C4-2B (cell line): ENCODE data around the gene SLC25A12.

Experiments
- ZFX ChIP-seq: fragments of 450-650 bp; IDR thresholded peaks from 2 replicates; pipeline ENCODE4 v1.6.1; 2017
- TF ChIP-seq, protein P1 (sequence below): fragments of 450-650 bp; conservative IDR thresholded peaks from 2 replicates; pipeline ENCODE4 v1.5.1; 2017; ENCODE audit warnings: mild to moderate bottlenecking

DNA sequence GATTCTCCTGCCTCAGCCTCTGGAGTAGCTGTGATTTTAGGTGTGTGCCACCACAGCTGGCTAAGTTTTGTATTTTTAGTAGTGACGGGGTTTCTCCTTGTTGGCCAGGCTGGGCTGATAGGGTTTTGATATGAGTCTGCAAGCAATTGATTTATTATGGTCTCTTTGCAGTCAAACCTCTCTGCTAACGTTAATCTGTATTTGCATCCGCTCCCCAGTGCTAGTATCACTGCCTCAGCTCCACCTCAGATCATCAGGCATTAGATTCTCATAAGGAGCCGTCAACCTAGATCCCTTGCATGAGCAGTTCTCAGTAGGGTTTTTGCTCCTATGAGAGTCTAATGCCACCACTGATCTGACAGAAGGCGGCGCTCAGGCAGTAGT is 47.3 kb upstream of the SLC25A12 start:
- TF ChIP-seq, protein P1, sequence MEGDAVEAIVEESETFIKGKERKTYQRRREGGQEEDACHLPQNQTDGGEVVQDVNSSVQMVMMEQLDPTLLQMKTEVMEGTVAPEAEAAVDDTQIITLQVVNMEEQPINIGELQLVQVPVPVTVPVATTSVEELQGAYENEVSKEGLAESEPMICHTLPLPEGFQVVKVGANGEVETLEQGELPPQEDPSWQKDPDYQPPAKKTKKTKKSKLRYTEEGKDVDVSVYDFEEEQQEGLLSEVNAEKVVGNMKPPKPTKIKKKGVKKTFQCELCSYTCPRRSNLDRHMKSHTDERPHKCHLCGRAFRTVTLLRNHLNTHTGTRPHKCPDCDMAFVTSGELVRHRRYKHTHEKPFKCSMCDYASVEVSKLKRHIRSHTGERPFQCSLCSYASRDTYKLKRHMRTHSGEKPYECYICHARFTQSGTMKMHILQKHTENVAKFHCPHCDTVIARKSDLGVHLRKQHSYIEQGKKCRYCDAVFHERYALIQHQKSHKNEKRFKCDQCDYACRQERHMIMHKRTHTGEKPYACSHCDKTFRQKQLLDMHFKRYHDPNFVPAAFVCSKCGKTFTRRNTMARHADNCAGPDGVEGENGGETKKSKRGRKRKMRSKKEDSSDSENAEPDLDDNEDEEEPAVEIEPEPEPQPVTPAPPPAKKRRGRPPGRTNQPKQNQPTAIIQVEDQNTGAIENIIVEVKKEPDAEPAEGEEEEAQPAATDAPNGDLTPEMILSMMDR = no peak
- no peak for TF ChIP-seq ZFX
